ENCODE results near the gene MYO10. TPM values are rescaled to one million over a fixed set of nuclear protein-coding genes. Genes with fewer than 3 reads are reported as not detected.
A peak's percentile ranks its signal among the peaks of the same experiment; 100 is the strongest.

MYO10 gene
- total RNA-seq, 2 experiments from 2014 or later, result not detected

- no peaks in the 10 kb centered on the region for H3K27me3 Mint-ChIP-seq
- H3K9me3 Mint-ChIP-seq, result no peaks in the 10 kb centered on the region
- no peaks in the 10 kb centered on the region for H3K4me1 ChIP-seq (ENCODE audit: insufficient read depth, low read length)
- no peaks in the 10 kb centered on the region for H3K36me3 ChIP-seq (ENCODE audit: insufficient read depth, low read length)
- H3K27ac ChIP-seq (ENCODE audit: low read depth in 1 of 2, low read length in 2 of 2), result no peak overlapping the region
- H3K4me1 Mint-ChIP-seq (ENCODE audit: low read depth), result peaks cover 8% of the 10 kb centered on the region
- no peaks in the 10 kb centered on the region for H3K27me3 ChIP-seq (ENCODE audit: control insufficient read depth in 1 of 2, insufficient read depth in 2 of 2, low read length in 2 of 2)
- no peaks in the 10 kb centered on the region for H3K36me3 Mint-ChIP-seq (ENCODE audit: low read depth)
- peak; percentile 74 for TF ChIP-seq CTCF (IDR thresholded peaks at IDR 0.05)
- H3K4me3 ChIP-seq (ENCODE audit: low read length), result no peak overlapping the region
- ChIA-PET CTCF (interaction anchor here (1.0 kb wide), 1 partner anchor 11 kb away, joined by 3 read pairs; no protein-coding TSS in a partner anchor), POLR2A (no interaction called here)
- peak in 4 of 14 experiments; percentile 16 to 54 (median 44) for DNase-seq
- ATAC-seq (ENCODE audit: poor library complexity), result no peak
- intact Hi-C loops (cut with DNase I, micrococcal nuclease), result loop anchor here in 1 of 2 experiments (2.0 to 10.0 kb wide), 2 partner anchors 398 to 1524 kb away; no protein-coding TSS in a partner anchor
- peak overlapping the region; percentile 14 for H3K4me3 Mint-ChIP-seq
- no peaks in the 10 kb centered on the region for H3K9me3 ChIP-seq (ENCODE audit: control insufficient read depth in 1 of 2, insufficient read depth in 1 of 2, low read length in 2 of 2)
- no peak overlapping the region for H3K27ac Mint-ChIP-seq
Observed at GRCh38 chr5:16791036-16791705, 144.9 kb downstream of the MYO10 start.

GRCh38 chr5:16788957-16789356 is 147.1 kb downstream of the MYO10 start:
- CTCF ChIA-PET, result no interaction called here
- no peak for TF ChIP-seq CTCF (IDR thresholded peaks at IDR 0.05)
- POLR2A ChIA-PET, result no interaction called here
- Histone ChIP-seq H3K27ac (ENCODE audit: low read depth in 1 of 2, low read length in 2 of 2) (no peak overlapping the region), H3K4me1 (ENCODE audit: insufficient read depth, low read length) (peaks cover 4% of the 10 kb centered on the region), H3K4me3 (ENCODE audit: low read length) (no peak overlapping the region), H3K9me3 (ENCODE audit: control insufficient read depth in 1 of 2, insufficient read depth in 1 of 2, low read length in 2 of 2) (no peaks in the 10 kb centered on the region), H3K36me3 (ENCODE audit: insufficient read depth, low read length) (no peaks in the 10 kb centered on the region), H3K27me3 (ENCODE audit: control insufficient read depth in 1 of 2, insufficient read depth in 2 of 2, low read length in 2 of 2) (peaks cover 0 to 3% of the 10 kb centered on the region in 2 experiments)
- Mint-ChIP-seq H3K4me1 (ENCODE audit: low read depth) (peaks cover 8% of the 10 kb centered on the region), H3K4me3 (no peak overlapping the region), H3K27me3 (peaks cover 12% of the 10 kb centered on the region), H3K9me3 (no peaks in the 10 kb centered on the region), H3K27ac (no peak overlapping the region), H3K36me3 (ENCODE audit: low read depth) (no peaks in the 10 kb centered on the region)
- DNase-seq (no peak), ATAC-seq (ENCODE audit: poor library complexity) (no peak)
- intact Hi-C loops (cut with DNase I, micrococcal nuclease), result no loop called here

GRCh38 chr5:16787278-16787677 is 148.8 kb downstream of the MYO10 start:
- peaks cover 0 to 3% of the 10 kb centered on the region in 2 experiments for H3K27me3 ChIP-seq (ENCODE audit: control insufficient read depth in 1 of 2, insufficient read depth in 2 of 2, low read length in 2 of 2)
- peaks cover 17% of the 10 kb centered on the region for H3K27me3 Mint-ChIP-seq
- no peak for TF ChIP-seq CTCF (IDR thresholded peaks at IDR 0.05)
- peaks cover 4% of the 10 kb centered on the region for H3K4me1 ChIP-seq (ENCODE audit: insufficient read depth, low read length)
- no peak overlapping the region for H3K4me3 Mint-ChIP-seq
- H3K27ac Mint-ChIP-seq, result no peak overlapping the region
- H3K4me1 Mint-ChIP-seq (ENCODE audit: low read depth), result peaks cover 8% of the 10 kb centered on the region
- no peak overlapping the region for H3K4me3 ChIP-seq (ENCODE audit: low read length)
- no peaks in the 10 kb centered on the region for H3K36me3 ChIP-seq (ENCODE audit: insufficient read depth, low read length)
- CTCF ChIA-PET, result no interaction called here
- no peaks in the 10 kb centered on the region for H3K36me3 Mint-ChIP-seq (ENCODE audit: low read depth)
- intact Hi-C loops (cut with DNase I, micrococcal nuclease), result no loop called here
- no peak overlapping the region for H3K27ac ChIP-seq (ENCODE audit: low read depth in 1 of 2, low read length in 2 of 2)
- DNase-seq (no peak), ATAC-seq (ENCODE audit: poor library complexity) (no peak)
- H3K9me3 Mint-ChIP-seq, result no peaks in the 10 kb centered on the region
- H3K9me3 ChIP-seq (ENCODE audit: control insufficient read depth in 1 of 2, insufficient read depth in 1 of 2, low read length in 2 of 2), result no peaks in the 10 kb centered on the region
- POLR2A ChIA-PET, result no interaction called here

Measured in CD4-positive, alpha-beta T cell (primary cell).